Uterus (tissue), 2 donors: ENCODE measurements around the gene RAPGEF5.

Source experiments
- CTCF ChIP-seq, 4 experiments: fragments of 200-600 bp in 2 of 4; fragments of 450-650 bp in 2 of 4; sonication (generic) in 2 of 4; IDR thresholded peaks; one replicate each; pipeline ENCODE4 v1.5.1; 2016 to 2019; ENCODE audit warnings: antibody characterized with exemption in 4 of 4, mild to moderate bottlenecking in 2 of 4, moderate library complexity in 1 of 4
- POLR2A ChIP-seq, 2 donors: fragments of 450-650 bp; IDR thresholded peaks; one replicate each; pipeline ENCODE4 v1.6.1; 2016; ENCODE audit warnings: antibody characterized with exemption in 2 of 2, mild to moderate bottlenecking in 1 of 2, moderate library complexity in 1 of 2

- TF ChIP-seq CTCF (IDR thresholded peaks at IDR 0.05) (no peak), POLR2A (IDR thresholded peaks at IDR 0.05) (no peak)
These were observed 136.0 kb downstream of the RAPGEF5 start for GRCh38 chr7:22220941-22221340.
